ENCODE data around the gene ADGRV1.

DNA sequence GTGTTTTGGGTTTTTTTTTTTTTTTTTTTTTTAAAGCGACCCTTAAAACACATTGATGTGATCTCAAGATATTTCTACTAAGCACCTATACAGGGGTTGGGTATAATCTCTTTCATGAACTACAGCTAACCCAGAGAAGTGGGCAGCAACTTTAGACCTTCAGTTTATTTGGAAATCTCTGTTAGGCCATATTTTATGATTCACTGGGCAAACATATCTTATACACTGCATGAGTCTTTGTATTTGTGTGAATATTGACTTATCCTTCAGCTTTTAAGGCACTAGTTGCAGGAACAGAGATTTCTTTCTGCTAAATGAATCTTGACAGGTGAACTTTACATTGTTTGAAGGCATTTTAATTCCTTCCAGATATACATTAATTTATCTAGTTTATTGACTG, 630.2 kb downstream of the ADGRV1 start:
- TF ChIP-seq, protein P1, sequence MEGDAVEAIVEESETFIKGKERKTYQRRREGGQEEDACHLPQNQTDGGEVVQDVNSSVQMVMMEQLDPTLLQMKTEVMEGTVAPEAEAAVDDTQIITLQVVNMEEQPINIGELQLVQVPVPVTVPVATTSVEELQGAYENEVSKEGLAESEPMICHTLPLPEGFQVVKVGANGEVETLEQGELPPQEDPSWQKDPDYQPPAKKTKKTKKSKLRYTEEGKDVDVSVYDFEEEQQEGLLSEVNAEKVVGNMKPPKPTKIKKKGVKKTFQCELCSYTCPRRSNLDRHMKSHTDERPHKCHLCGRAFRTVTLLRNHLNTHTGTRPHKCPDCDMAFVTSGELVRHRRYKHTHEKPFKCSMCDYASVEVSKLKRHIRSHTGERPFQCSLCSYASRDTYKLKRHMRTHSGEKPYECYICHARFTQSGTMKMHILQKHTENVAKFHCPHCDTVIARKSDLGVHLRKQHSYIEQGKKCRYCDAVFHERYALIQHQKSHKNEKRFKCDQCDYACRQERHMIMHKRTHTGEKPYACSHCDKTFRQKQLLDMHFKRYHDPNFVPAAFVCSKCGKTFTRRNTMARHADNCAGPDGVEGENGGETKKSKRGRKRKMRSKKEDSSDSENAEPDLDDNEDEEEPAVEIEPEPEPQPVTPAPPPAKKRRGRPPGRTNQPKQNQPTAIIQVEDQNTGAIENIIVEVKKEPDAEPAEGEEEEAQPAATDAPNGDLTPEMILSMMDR (IDR thresholded peaks at IDR 0.05; ENCODE audit: insufficient read depth, low read length) = no peak
- no peak for TF ChIP-seq POLR2AphosphoS5 (IDR thresholded peaks at IDR 0.05; ENCODE audit: low read depth)

Measured in HL-60 (cell line).